ENCODE data around the gene RUNX3. TPM values are rescaled to one million over a fixed set of nuclear protein-coding genes. Genes with fewer than 3 reads are reported as not detected.
A peak's percentile ranks its signal among the peaks of the same experiment; 100 is the strongest.

Gene RUNX3
- polyA plus RNA-seq, 1 donor, result 4.8 TPM

GRCh38 chr1:24945354-24946326, 15.6 kb upstream of the RUNX3 start:
- no peaks in the 10 kb centered on the region for H3K36me3 ChIP-seq (ENCODE audit: control insufficient read depth, insufficient read depth, low read length)
- no peaks in the 10 kb centered on the region for H3K9me3 ChIP-seq (ENCODE audit: control insufficient read depth, low read depth, low read length)
- 75% methylated on average over 3 of the region's 10 CpGs for WGBS (ENCODE audit: insufficient coverage, low lambda C conversion rate)
- DNase-seq, result no peak
- H3K4me1 ChIP-seq (ENCODE audit: control insufficient read depth, insufficient read depth, low read length), result no peaks in the 10 kb centered on the region
- H3K27me3 ChIP-seq (ENCODE audit: control insufficient read depth, insufficient read depth, low read length), result no peaks in the 10 kb centered on the region
- H3K27ac ChIP-seq (ENCODE audit: low read length), result no peak overlapping the region
- H3K4me3 ChIP-seq (ENCODE audit: low read length), result no peak overlapping the region

DNA sequence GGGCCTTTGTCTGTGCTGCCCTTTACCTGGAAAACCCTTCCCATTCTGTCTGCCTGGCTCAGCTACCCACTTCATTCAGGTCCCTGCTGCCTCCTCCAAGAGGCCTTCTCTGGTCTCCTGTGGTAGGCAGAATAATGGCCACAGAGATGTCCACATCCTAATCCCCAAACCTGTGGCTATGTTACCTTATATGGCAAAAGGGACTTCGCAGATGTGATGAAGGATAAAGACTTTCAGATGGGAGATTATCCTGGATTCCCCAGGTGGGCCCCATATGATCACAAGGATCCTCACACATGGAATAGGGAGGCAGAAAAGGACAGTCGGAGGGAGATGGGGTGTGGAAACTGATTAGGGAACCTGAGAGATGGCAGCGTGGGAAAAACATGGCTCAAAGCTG, 14.2 kb upstream of the RUNX3 start:
- Histone ChIP-seq H3K9me3 (ENCODE audit: control insufficient read depth, low read depth, low read length) (no peaks in the 10 kb centered on the region), H3K4me1 (ENCODE audit: control insufficient read depth, insufficient read depth, low read length) (peaks cover 12% of the 10 kb centered on the region), H3K27me3 (ENCODE audit: control insufficient read depth, insufficient read depth, low read length) (no peaks in the 10 kb centered on the region), H3K27ac (ENCODE audit: low read length) (no peak overlapping the region), H3K4me3 (ENCODE audit: low read length) (no peak overlapping the region), H3K36me3 (ENCODE audit: control insufficient read depth, insufficient read depth, low read length) (no peaks in the 10 kb centered on the region)
- 100% methylated on average over 1 of the region's 3 CpGs for WGBS (ENCODE audit: insufficient coverage, low lambda C conversion rate)
- DNase-seq, result no peak

DNA sequence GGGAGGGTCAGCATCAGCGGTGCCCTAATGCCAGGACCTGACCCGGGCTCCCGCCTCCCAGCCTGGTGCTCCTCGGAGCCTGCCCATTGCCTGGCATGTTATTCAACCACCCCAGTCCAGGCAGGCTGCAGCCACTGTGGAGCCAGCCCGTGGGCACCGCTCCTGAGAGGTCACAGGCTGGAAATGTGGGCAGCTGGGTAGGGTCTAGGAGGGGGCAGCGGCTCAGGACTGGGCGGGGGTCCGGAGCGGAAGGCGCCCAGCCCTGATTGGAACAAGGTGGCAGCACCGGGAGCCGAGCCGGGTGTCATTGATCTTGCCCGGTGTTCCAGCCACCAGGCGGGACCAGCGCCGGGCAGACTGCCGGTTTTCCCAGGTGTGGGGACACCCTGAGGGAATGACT, 12.7 kb upstream of the RUNX3 start:
- Histone ChIP-seq H3K4me1 (ENCODE audit: control insufficient read depth, insufficient read depth, low read length) (peaks cover 17% of the 10 kb centered on the region), H3K27me3 (ENCODE audit: control insufficient read depth, insufficient read depth, low read length) (no peaks in the 10 kb centered on the region), H3K4me3 (ENCODE audit: low read length) (no peak overlapping the region), H3K27ac (ENCODE audit: low read length) (no peak overlapping the region), H3K9me3 (ENCODE audit: control insufficient read depth, low read depth, low read length) (peaks cover 6% of the 10 kb centered on the region), H3K36me3 (ENCODE audit: control insufficient read depth, insufficient read depth, low read length) (no peaks in the 10 kb centered on the region)
- no peak for DNase-seq
- no CpG with 5 or more reads among the region's 19 CpGs for WGBS (ENCODE audit: insufficient coverage, low lambda C conversion rate)

DNA sequence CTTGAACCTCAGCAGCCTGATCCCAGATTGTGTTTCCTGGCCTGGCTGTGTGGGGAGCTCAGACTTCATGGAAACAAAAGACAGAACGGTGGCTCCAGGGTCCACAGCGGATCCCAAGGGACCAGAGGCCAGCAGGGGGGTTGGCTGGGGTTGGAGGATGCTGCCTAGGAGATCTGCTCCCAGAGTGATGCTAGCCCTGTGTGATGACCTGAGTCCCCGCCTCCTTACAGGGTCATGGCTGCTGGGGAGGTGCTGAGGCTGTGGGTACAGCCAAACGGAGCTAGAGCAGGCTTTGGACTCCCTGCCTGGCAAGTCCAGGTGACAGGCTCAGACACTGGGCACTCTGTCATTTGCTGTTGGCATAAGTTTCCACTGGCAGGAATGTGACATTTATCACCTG, 11.5 kb upstream of the RUNX3 start:
- H3K4me3 ChIP-seq (ENCODE audit: low read length), result no peak overlapping the region
- H3K9me3 ChIP-seq (ENCODE audit: control insufficient read depth, low read depth, low read length), result peaks cover 6% of the 10 kb centered on the region
- no peaks in the 10 kb centered on the region for H3K27me3 ChIP-seq (ENCODE audit: control insufficient read depth, insufficient read depth, low read length)
- DNase-seq, result no peak
- peaks cover 29% of the 10 kb centered on the region for H3K4me1 ChIP-seq (ENCODE audit: control insufficient read depth, insufficient read depth, low read length)
- WGBS (ENCODE audit: insufficient coverage, low lambda C conversion rate), result no CpG with 5 or more reads among the region's 4 CpGs
- no peaks in the 10 kb centered on the region for H3K36me3 ChIP-seq (ENCODE audit: control insufficient read depth, insufficient read depth, low read length)
- no peak overlapping the region for H3K27ac ChIP-seq (ENCODE audit: low read length)

DNA sequence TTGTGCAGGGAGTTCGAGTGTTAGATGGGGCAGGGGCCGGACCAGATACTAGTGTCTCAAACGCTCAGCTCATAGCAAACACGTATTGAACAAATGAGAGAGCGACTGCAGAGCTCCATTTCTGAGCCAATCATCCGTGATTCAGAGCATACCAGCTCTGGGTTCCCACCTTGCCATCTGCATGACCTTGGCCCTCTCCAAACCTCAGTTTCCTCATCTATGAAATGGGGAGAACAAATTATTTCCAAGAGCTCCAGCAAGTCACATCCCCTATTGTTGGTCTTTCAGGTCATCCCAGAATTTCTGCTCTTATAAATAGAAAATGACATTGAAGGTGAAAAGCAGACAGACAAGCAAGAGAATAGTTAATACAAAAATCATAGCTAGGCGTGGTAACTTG, 10.2 kb upstream of the RUNX3 start:
- Histone ChIP-seq H3K27me3 (ENCODE audit: control insufficient read depth, insufficient read depth, low read length) (peaks cover 7% of the 10 kb centered on the region), H3K36me3 (ENCODE audit: control insufficient read depth, insufficient read depth, low read length) (no peaks in the 10 kb centered on the region), H3K9me3 (ENCODE audit: control insufficient read depth, low read depth, low read length) (peaks cover 6% of the 10 kb centered on the region), H3K4me3 (ENCODE audit: low read length) (no peak overlapping the region), H3K4me1 (ENCODE audit: control insufficient read depth, insufficient read depth, low read length) (peaks cover 43% of the 10 kb centered on the region), H3K27ac (ENCODE audit: low read length) (no peak overlapping the region)
- no CpG with 5 or more reads among the region's 7 CpGs for WGBS (ENCODE audit: insufficient coverage, low lambda C conversion rate)
- no peak for DNase-seq

GRCh38 chr1:24939675-24940193, 9.7 kb upstream of the RUNX3 start:
- H3K27me3 ChIP-seq (ENCODE audit: control insufficient read depth, insufficient read depth, low read length), result peaks cover 12% of the 10 kb centered on the region
- peak; percentile 80 to 88 for DNase-seq
- H3K9me3 ChIP-seq (ENCODE audit: control insufficient read depth, low read depth, low read length), result peaks cover 6% of the 10 kb centered on the region
- H3K27ac ChIP-seq (ENCODE audit: low read length), result peak overlapping the region; percentile 39
- H3K4me3 ChIP-seq (ENCODE audit: low read length), result no peak overlapping the region
- H3K4me1 ChIP-seq (ENCODE audit: control insufficient read depth, insufficient read depth, low read length), result peaks cover 48% of the 10 kb centered on the region
- H3K36me3 ChIP-seq (ENCODE audit: control insufficient read depth, insufficient read depth, low read length), result no peaks in the 10 kb centered on the region
- no CpG with 5 or more reads among the region's 4 CpGs for WGBS (ENCODE audit: insufficient coverage, low lambda C conversion rate)

DNA sequence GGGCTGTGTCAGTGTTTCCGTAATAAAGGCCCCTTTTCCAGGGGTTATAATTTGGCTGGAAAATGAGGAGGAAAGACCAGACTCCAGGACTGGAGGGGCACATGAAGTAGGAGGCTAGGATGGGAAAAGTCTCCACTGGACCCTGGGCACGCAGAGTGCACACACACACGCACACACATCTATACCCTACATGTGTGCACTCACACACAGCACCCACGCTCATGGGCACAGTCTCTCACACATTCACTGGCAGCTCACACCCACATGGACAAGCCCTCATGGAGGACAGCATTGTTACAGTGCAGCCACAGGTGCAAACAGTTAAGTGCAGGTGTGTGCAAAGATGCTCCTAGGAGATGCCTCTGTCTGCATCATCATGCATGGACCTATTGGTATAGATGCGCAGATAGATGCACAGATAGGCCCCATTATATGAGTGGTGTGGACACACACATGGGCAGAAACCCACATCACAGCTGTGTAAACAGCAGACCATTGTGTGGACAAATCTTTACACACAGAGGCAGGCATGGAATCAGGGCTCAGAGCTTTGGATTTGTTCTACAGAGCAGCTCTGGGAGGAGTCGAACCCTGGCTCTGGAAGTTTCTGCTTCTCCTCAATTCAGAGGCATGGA, 9.1 kb upstream of the RUNX3 start:
- H3K36me3 ChIP-seq (ENCODE audit: control insufficient read depth, insufficient read depth, low read length), result no peaks in the 10 kb centered on the region
- no peak for DNase-seq
- H3K27me3 ChIP-seq (ENCODE audit: control insufficient read depth, insufficient read depth, low read length), result peaks cover 18% of the 10 kb centered on the region
- H3K4me1 ChIP-seq (ENCODE audit: control insufficient read depth, insufficient read depth, low read length), result peaks cover 51% of the 10 kb centered on the region
- H3K27ac ChIP-seq (ENCODE audit: low read length), result peak overlapping the region; percentile 39
- H3K4me3 ChIP-seq (ENCODE audit: low read length), result no peak overlapping the region
- WGBS (ENCODE audit: insufficient coverage, low lambda C conversion rate), result no CpG with 5 or more reads among the region's 6 CpGs
- peaks cover 6% of the 10 kb centered on the region for H3K9me3 ChIP-seq (ENCODE audit: control insufficient read depth, low read depth, low read length)

DNA sequence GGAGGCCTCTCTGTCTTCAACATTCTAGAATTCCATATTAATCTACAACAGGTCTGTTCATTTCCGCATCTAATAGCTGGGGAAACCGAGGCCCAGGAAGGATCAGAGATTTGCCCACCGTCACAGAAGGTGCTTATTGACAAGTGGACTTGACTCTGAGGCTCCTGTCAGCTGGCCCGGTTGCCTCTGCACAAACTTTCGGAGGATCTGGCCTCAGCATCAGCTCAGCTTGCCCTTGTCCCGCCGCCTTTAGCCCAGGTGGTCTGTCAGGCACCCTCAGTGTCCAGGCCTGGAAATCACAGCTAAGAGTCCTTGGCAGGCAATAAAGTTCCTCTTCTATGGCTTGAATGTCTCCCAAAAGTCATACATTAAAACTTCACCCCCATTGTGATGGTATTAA, 8.2 kb upstream of the RUNX3 start:
- Histone ChIP-seq H3K4me1 (ENCODE audit: control insufficient read depth, insufficient read depth, low read length) (peaks cover 51% of the 10 kb centered on the region), H3K27me3 (ENCODE audit: control insufficient read depth, insufficient read depth, low read length) (peaks cover 27% of the 10 kb centered on the region), H3K27ac (ENCODE audit: low read length) (no peak overlapping the region), H3K9me3 (ENCODE audit: control insufficient read depth, low read depth, low read length) (peaks cover 6% of the 10 kb centered on the region), H3K36me3 (ENCODE audit: control insufficient read depth, insufficient read depth, low read length) (no peaks in the 10 kb centered on the region), H3K4me3 (ENCODE audit: low read length) (no peak overlapping the region)
- no peak for DNase-seq
- WGBS (ENCODE audit: insufficient coverage, low lambda C conversion rate), result no CpG with 5 or more reads among the region's 7 CpGs

DNA sequence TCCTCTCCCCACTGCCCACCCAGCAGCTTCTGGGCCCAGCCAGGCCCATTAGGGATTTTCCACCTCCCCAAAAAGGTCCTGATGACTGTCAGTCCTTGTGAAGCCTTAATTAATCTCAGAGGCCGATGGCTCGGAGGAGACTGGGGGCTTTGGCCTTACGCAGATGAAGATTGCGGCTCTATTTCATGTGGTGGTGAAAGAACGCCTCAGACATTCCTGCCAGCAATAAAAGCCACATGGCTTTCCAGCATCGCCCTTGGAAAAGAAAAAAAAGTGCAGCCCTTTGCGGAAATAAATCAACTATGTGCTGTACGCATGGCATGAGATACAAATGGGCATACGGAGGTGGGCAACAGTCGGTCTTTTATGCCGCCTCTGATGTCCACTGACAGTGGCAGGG, 6.6 kb upstream of the RUNX3 start:
- H3K4me3 ChIP-seq (ENCODE audit: low read length), result no peak overlapping the region

DNA sequence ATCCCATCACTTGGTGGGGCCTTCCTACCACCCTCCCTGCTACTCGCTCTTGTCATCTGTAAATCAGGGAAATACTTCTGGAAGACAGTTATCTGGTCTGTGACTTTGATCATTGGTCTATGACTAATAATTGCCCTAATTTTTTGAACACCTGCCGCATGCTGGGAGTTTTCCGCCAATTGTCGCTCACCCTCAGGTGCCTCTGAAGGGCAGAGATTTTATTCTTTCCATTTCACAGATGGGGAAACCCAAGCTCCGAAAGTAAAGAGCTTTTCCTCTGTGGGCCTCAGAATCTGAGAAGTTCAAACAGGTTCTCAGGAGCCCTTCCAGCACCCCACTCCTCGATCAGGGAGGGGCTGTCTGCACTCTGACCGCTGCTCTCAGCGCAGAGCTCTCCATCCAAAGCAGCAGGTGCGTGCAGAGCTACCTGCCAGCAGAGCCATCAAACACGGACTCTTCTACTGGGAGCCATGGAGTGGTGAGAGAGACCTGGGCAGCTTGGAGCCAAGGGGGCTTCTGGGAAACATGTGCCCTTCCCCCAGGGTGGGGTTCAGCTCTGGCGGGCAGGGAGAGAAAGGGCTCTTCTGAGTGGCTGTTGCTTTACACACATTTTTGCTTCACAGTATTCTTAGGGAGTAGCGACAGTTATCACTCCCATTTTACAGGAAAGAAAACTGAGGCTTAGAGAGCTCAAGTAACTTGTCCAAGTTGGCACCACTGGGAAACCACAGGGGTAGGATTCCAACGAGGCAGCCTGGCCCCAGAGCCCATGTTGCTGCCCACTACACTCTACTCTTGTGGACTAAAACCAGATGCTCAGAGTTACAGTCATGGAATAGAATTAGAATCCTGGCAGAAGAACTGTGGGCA, 5.8 kb upstream of the RUNX3 start:
- peaks cover 13% of the 10 kb centered on the region for H3K9me3 ChIP-seq (ENCODE audit: control insufficient read depth, low read depth, low read length)
- H3K36me3 ChIP-seq (ENCODE audit: control insufficient read depth, insufficient read depth, low read length), result no peaks in the 10 kb centered on the region
- H3K27me3 ChIP-seq (ENCODE audit: control insufficient read depth, insufficient read depth, low read length), result peaks cover 50% of the 10 kb centered on the region
- H3K4me3 ChIP-seq (ENCODE audit: low read length), result no peak overlapping the region
- peaks cover 58% of the 10 kb centered on the region for H3K4me1 ChIP-seq (ENCODE audit: control insufficient read depth, insufficient read depth, low read length)
- DNase-seq, result no peak
- H3K27ac ChIP-seq (ENCODE audit: low read length), result peak overlapping the region; percentile 47
- WGBS (ENCODE audit: insufficient coverage, low lambda C conversion rate), result 80% methylated on average over 1 of the region's 13 CpGs

More for the DNA sequence above, 6.6 kb upstream of the RUNX3 start:
- Histone ChIP-seq H3K9me3 (ENCODE audit: control insufficient read depth, low read depth, low read length) (peaks cover 10% of the 10 kb centered on the region), H3K36me3 (ENCODE audit: control insufficient read depth, insufficient read depth, low read length) (no peaks in the 10 kb centered on the region), H3K27me3 (ENCODE audit: control insufficient read depth, insufficient read depth, low read length) (peaks cover 42% of the 10 kb centered on the region), H3K27ac (ENCODE audit: low read length) (peak overlapping the region; percentile 47), H3K4me1 (ENCODE audit: control insufficient read depth, insufficient read depth, low read length) (peaks cover 54% of the 10 kb centered on the region)
- no CpG with 5 or more reads among the region's 11 CpGs for WGBS (ENCODE audit: insufficient coverage, low lambda C conversion rate)
- peak; percentile 88 to 95 for DNase-seq

Data from large intestine (tissue), 3 donors.